SW480 (cell line): ENCODE measurements around the gene CCDC149.

ENCODE experiments used
- DNase-seq: peaks from one replicate; pipeline ENCODE4 v3.0.0-alpha.2; 2016; ENCODE audit warnings: low spot score

The CCDC149 gene

GRCh38 chr4:24802648-24803047 is 110.2 kb downstream of the CCDC149 start:
- no peak for DNase-seq

GRCh38 chr4:24801136-24801855 is 111.5 kb downstream of the CCDC149 start:
- DNase-seq, result no peak

GRCh38 chr4:24800325-24800895 is 112.4 kb downstream of the CCDC149 start:
- no peak for DNase-seq

- no peak for DNase-seq
These were observed 113.1 kb downstream of the CCDC149 start for GRCh38 chr4:24799544-24800324.

GRCh38 chr4:24799196-24799543 is 113.7 kb downstream of the CCDC149 start:
- no peak for DNase-seq

- no peak for DNase-seq
These were observed 114.7 kb downstream of the CCDC149 start for GRCh38 chr4:24798036-24798610.

- no peak for DNase-seq
These were observed 116.2 kb downstream of the CCDC149 start for GRCh38 chr4:24796620-24797019.

- no peak for DNase-seq
These were observed 117.0 kb downstream of the CCDC149 start for GRCh38 chr4:24795666-24796381.

- DNase-seq, result peak; percentile 58
These were observed 117.8 kb downstream of the CCDC149 start, which contains the start of gene SOD3 for GRCh38 chr4:24794916-24795665. TSS of gene SOD3 (plus strand) at chr4:24795573. CDS start at chr4:24799522, 3,949 bp downstream.

- DNase-seq, result no peak
These were observed 118.4 kb downstream of the CCDC149 start for GRCh38 chr4:24794480-24794879.

- DNase-seq, result no peak
These were observed 118.8 kb downstream of the CCDC149 start for GRCh38 chr4:24794051-24794450.

- DNase-seq, result peak; percentile 23
These were observed 119.4 kb downstream of the CCDC149 start for GRCh38 chr4:24793219-24794005.

GRCh38 chr4:24792552-24792951 is 120.3 kb downstream of the CCDC149 start:
- no peak for DNase-seq

- DNase-seq, result no peak
These were observed 121.8 kb downstream of the CCDC149 start for GRCh38 chr4:24791043-24791442.

GRCh38 chr4:24783506-24783905 is 129.3 kb downstream of the CCDC149 start:
- DNase-seq, result no peak

- no peak for DNase-seq
These were observed 130.7 kb downstream of the CCDC149 start for GRCh38 chr4:24781999-24782745.

- no peak for DNase-seq
These were observed 131.8 kb downstream of the CCDC149 start for GRCh38 chr4:24780936-24781495.

- DNase-seq, result no peak
These were observed 134.2 kb downstream of the CCDC149 start for GRCh38 chr4:24778464-24779225.
